Measurements from ENCODE around the gene ADGRG4.

DNA sequence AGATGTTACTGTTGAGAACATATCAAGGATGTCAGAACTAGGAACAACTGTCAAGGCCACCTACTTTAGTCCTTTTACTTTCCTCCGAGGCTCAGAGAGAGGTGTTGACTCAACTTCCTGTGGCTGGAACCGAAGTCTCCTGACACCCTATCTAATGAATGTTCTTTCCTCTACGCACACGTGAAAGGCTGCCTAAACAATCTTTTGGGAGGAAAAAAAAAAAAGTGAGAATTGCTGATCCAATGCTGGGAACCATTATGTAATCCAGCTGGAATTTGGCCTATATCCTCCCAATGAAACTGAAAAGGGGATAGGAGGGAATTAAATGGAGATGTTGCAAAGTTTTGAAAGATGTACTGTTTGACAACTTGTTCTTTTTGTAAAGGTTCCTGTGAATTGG lies 41.2 kb upstream of the ADGRG4 start:
- TF ChIP-seq, protein P1, sequence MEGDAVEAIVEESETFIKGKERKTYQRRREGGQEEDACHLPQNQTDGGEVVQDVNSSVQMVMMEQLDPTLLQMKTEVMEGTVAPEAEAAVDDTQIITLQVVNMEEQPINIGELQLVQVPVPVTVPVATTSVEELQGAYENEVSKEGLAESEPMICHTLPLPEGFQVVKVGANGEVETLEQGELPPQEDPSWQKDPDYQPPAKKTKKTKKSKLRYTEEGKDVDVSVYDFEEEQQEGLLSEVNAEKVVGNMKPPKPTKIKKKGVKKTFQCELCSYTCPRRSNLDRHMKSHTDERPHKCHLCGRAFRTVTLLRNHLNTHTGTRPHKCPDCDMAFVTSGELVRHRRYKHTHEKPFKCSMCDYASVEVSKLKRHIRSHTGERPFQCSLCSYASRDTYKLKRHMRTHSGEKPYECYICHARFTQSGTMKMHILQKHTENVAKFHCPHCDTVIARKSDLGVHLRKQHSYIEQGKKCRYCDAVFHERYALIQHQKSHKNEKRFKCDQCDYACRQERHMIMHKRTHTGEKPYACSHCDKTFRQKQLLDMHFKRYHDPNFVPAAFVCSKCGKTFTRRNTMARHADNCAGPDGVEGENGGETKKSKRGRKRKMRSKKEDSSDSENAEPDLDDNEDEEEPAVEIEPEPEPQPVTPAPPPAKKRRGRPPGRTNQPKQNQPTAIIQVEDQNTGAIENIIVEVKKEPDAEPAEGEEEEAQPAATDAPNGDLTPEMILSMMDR (IDR thresholded peaks at IDR 0.05): no peak
- TF ChIP-seq POLR2A (IDR thresholded peaks at IDR 0.05) (no peak), POLR2AphosphoS5 (IDR thresholded peaks at IDR 0.05) (no peak)

Measured in suprapubic skin (tissue), 4 donors.